ENCODE data around the gene MTPN. TPM values are rescaled to one million over a fixed set of nuclear protein-coding genes. Genes with fewer than 3 reads are reported as not detected.

The MTPN gene
- total and polyA plus RNA-seq, 2 donors (not counting 1 experiment from before 2014, with no cell fraction given) = 158 to 215 TPM

GRCh38 chr7:135922263-135922662 lies 54.9 kb downstream of the MTPN start:
- Histone ChIP-seq H3K79me2 (ENCODE audit: control insufficient read depth, insufficient read depth, low read length) (no peaks in the 10 kb centered on the region), H3K36me3 (ENCODE audit: control insufficient read depth, insufficient read depth, low read length) (no peaks in the 10 kb centered on the region), H3K4me1 (ENCODE audit: control insufficient read depth, extremely low read depth, insufficient read depth, low read length) (no peaks in the 10 kb centered on the region), H3K9me3 (ENCODE audit: control insufficient read depth, insufficient read depth, low read depth, low read length) (no peaks in the 10 kb centered on the region), H3K27me3 (ENCODE audit: control insufficient read depth, insufficient read depth, low read length) (no peaks in the 10 kb centered on the region), H3K9ac (ENCODE audit: insufficient read depth, low read length) (no peak overlapping the region), H3K27ac (ENCODE audit: insufficient read depth, low read length) (no peak overlapping the region), H2AFZ (ENCODE audit: low read length) (no peak overlapping the region), H4K20me1 (ENCODE audit: control insufficient read depth, extremely low read depth, insufficient read depth, low read length) (no peaks in the 10 kb centered on the region), H3K4me2 (ENCODE audit: extremely low read depth, insufficient read depth, low read length) (no peak overlapping the region), H3K4me3 (replicated peaks in 1 of 4; ENCODE audit: control extremely low read depth in 1 of 4, insufficient read depth in 1 of 4, low read depth in 3 of 4, low read length in 4 of 4) (no peak overlapping the region)
- TF ChIP-seq EZH2 (IDR thresholded peaks at IDR 0.05; ENCODE audit: low read length, missing control alignments) = no peak
- TF ChIP-seq, protein P1, sequence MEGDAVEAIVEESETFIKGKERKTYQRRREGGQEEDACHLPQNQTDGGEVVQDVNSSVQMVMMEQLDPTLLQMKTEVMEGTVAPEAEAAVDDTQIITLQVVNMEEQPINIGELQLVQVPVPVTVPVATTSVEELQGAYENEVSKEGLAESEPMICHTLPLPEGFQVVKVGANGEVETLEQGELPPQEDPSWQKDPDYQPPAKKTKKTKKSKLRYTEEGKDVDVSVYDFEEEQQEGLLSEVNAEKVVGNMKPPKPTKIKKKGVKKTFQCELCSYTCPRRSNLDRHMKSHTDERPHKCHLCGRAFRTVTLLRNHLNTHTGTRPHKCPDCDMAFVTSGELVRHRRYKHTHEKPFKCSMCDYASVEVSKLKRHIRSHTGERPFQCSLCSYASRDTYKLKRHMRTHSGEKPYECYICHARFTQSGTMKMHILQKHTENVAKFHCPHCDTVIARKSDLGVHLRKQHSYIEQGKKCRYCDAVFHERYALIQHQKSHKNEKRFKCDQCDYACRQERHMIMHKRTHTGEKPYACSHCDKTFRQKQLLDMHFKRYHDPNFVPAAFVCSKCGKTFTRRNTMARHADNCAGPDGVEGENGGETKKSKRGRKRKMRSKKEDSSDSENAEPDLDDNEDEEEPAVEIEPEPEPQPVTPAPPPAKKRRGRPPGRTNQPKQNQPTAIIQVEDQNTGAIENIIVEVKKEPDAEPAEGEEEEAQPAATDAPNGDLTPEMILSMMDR (conservative IDR thresholded peaks at IDR 0.05 in 1 of 2, IDR thresholded peaks at IDR 0.05 in 1 of 2; ENCODE audit: low read depth in 1 of 2, low read length in 2 of 2) = no peak
- DNase-seq (ENCODE audit: low read depth in 2 of 2) = no peak

DNA sequence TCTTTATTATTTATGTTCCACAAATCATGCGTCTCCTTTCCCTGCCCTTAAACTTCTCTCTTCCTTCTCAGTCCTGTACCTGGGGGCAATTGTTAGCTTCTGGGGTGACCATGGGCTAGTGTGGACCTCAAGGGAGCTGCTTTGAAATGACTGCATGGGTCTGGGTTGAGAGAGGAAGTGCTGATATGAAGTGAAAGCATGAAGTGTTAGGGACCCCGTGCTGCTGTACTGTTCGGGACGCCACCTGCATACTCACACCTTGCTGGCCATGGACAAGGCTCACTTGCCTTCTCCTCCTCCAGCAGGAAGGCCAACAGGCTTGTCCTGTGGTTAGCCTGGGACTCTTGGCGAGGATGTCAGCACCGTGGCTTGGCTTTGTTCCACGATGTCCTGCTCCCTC lies 56.7 kb downstream of the MTPN start:
- Histone ChIP-seq H4K20me1 (ENCODE audit: control insufficient read depth, extremely low read depth, insufficient read depth, low read length) (no peaks in the 10 kb centered on the region), H3K27ac (ENCODE audit: insufficient read depth, low read length) (no peak overlapping the region), H3K4me2 (ENCODE audit: extremely low read depth, insufficient read depth, low read length) (no peak overlapping the region), H2AFZ (ENCODE audit: low read length) (no peak overlapping the region), H3K4me3 (replicated peaks in 1 of 4; ENCODE audit: control extremely low read depth in 1 of 4, insufficient read depth in 1 of 4, low read depth in 3 of 4, low read length in 4 of 4) (no peak overlapping the region), H3K36me3 (ENCODE audit: control insufficient read depth, insufficient read depth, low read length) (no peaks in the 10 kb centered on the region), H3K4me1 (ENCODE audit: control insufficient read depth, extremely low read depth, insufficient read depth, low read length) (no peaks in the 10 kb centered on the region), H3K9ac (ENCODE audit: insufficient read depth, low read length) (no peak overlapping the region), H3K9me3 (ENCODE audit: control insufficient read depth, insufficient read depth, low read depth, low read length) (no peaks in the 10 kb centered on the region), H3K79me2 (ENCODE audit: control insufficient read depth, insufficient read depth, low read length) (no peaks in the 10 kb centered on the region), H3K27me3 (ENCODE audit: control insufficient read depth, insufficient read depth, low read length) (no peaks in the 10 kb centered on the region)
- TF ChIP-seq EZH2 (IDR thresholded peaks at IDR 0.05; ENCODE audit: low read length, missing control alignments) = no peak
- no peak for DNase-seq (ENCODE audit: low read depth in 2 of 2)

- Histone ChIP-seq H3K79me2 (ENCODE audit: control insufficient read depth, insufficient read depth, low read length) (no peaks in the 10 kb centered on the region), H2AFZ (ENCODE audit: low read length) (no peak overlapping the region), H3K4me3 (replicated peaks in 1 of 4; ENCODE audit: control extremely low read depth in 1 of 4, insufficient read depth in 1 of 4, low read depth in 3 of 4, low read length in 4 of 4) (no peak overlapping the region), H3K4me1 (ENCODE audit: control insufficient read depth, extremely low read depth, insufficient read depth, low read length) (no peaks in the 10 kb centered on the region), H3K27ac (ENCODE audit: insufficient read depth, low read length) (no peak overlapping the region), H3K27me3 (ENCODE audit: control insufficient read depth, insufficient read depth, low read length) (no peaks in the 10 kb centered on the region), H3K4me2 (ENCODE audit: extremely low read depth, insufficient read depth, low read length) (no peak overlapping the region), H3K9ac (ENCODE audit: insufficient read depth, low read length) (no peak overlapping the region), H3K36me3 (ENCODE audit: control insufficient read depth, insufficient read depth, low read length) (no peaks in the 10 kb centered on the region), H3K9me3 (ENCODE audit: control insufficient read depth, insufficient read depth, low read depth, low read length) (no peaks in the 10 kb centered on the region), H4K20me1 (ENCODE audit: control insufficient read depth, extremely low read depth, insufficient read depth, low read length) (no peaks in the 10 kb centered on the region)
- TF ChIP-seq, protein P1 (conservative IDR thresholded peaks at IDR 0.05 in 1 of 2, IDR thresholded peaks at IDR 0.05 in 1 of 2; ENCODE audit: low read depth in 1 of 2, low read length in 2 of 2) = no peak
- TF ChIP-seq EZH2 (IDR thresholded peaks at IDR 0.05; ENCODE audit: low read length, missing control alignments) = no peak
- DNase-seq (ENCODE audit: low read depth in 2 of 2) = no peak
These were observed 57.9 kb downstream of the MTPN start for GRCh38 chr7:135919071-135919841.

All from fibroblast of lung (primary cell).